ENCODE results near the gene PSME2. TPM values are rescaled to one million over a fixed set of nuclear protein-coding genes. Genes with fewer than 3 reads are reported as not detected.

The PSME2 gene
- total and polyA plus RNA-seq, 2 experiments from 2014 or later, result 38.3 to 164 TPM

GRCh38 chr14:24135584-24135833 lies 10.9 kb downstream of the PSME2 start:
- Histone ChIP-seq H3F3A (ENCODE audit: insufficient read depth) (no peaks in the 10 kb centered on the region; the same call in 1 of the 2 replicates), H3K4me1 (ENCODE audit: insufficient read depth) (peaks cover 12% of the 10 kb centered on the region; the same call in 1 of the 2 replicates), H3K79me2 (ENCODE audit: insufficient read depth) (peaks cover 41% of the 10 kb centered on the region), H3K36me3 (ENCODE audit: low read depth) (peaks cover 12% of the 10 kb centered on the region; the same call in 1 of the 2 replicates), H3K4me3 (peak overlapping the region; percentile 90), H3K27ac (no peak overlapping the region), H4K20me1 (ENCODE audit: insufficient read depth) (no peaks in the 10 kb centered on the region), H3K27me3 (replicated peaks; ENCODE audit: insufficient read depth) (no peaks in the 10 kb centered on the region), H3K9me2 (ENCODE audit: insufficient read depth) (no peaks in the 10 kb centered on the region), H3K4me2 (ENCODE audit: unreplicated experiment) (peak overlapping the region; percentile 80), H3K9ac (peak overlapping the region; percentile 93), H2AFZ (peak overlapping the region; percentile 95), H3K9me3 (ENCODE audit: low read depth) (no peaks in the 10 kb centered on the region)
- TF ChIP-seq EZH2phosphoT487 (IDR thresholded peaks at IDR 0.05; ENCODE audit: insufficient read depth, low read depth) (no peak), EZH2 (IDR thresholded peaks at IDR 0.05; ENCODE audit: insufficient read depth, poor library complexity, severe bottlenecking) (no peak)
- WGBS, 2 experiments (ENCODE audit: low coverage in 1 of 2, low lambda C conversion rate in 2 of 2, missing lambda C conversion rate in 2 of 2), result 1 to 2% methylated on average over 9 of the region's 9 CpGs
- no peak for DNase-seq
- in situ Hi-C loops (cut with MboI), result no loop called here

- Histone ChIP-seq H3K4me3 (no peak overlapping the region), H3F3A (ENCODE audit: insufficient read depth) (no peaks in the 10 kb centered on the region), H3K36me3 (ENCODE audit: low read depth) (peaks cover 8% of the 10 kb centered on the region; the same call in 1 of the 2 replicates), H3K9ac (no peak overlapping the region), H3K4me1 (ENCODE audit: insufficient read depth) (peaks cover 4% of the 10 kb centered on the region; the same call in 1 of the 2 replicates), H4K20me1 (ENCODE audit: insufficient read depth) (no peaks in the 10 kb centered on the region), H3K27ac (no peak overlapping the region), H3K9me3 (ENCODE audit: low read depth) (no peaks in the 10 kb centered on the region), H3K9me2 (ENCODE audit: insufficient read depth) (no peaks in the 10 kb centered on the region), H3K79me2 (ENCODE audit: insufficient read depth) (peaks cover 25% of the 10 kb centered on the region), H3K27me3 (replicated peaks; ENCODE audit: insufficient read depth) (no peaks in the 10 kb centered on the region), H2AFZ (no peak overlapping the region), H3K4me2 (ENCODE audit: unreplicated experiment) (no peak overlapping the region)
- in situ Hi-C loops (cut with MboI), result no loop called here
- no peak for DNase-seq
- WGBS, 2 experiments (ENCODE audit: low coverage in 1 of 2, low lambda C conversion rate in 2 of 2, missing lambda C conversion rate in 2 of 2), result 100% methylated on average over 1 of the region's 1 CpG
- TF ChIP-seq EZH2phosphoT487 (IDR thresholded peaks at IDR 0.05; ENCODE audit: insufficient read depth, low read depth), result no peak
- no peak for TF ChIP-seq EZH2 (IDR thresholded peaks at IDR 0.05; ENCODE audit: insufficient read depth, poor library complexity, severe bottlenecking)
These were observed 12.7 kb downstream of the PSME2 start for GRCh38 chr14:24133735-24134134.

GRCh38 chr14:24132976-24133375 lies 13.4 kb downstream of the PSME2 start:
- WGBS, 2 experiments (ENCODE audit: low coverage in 1 of 2, low lambda C conversion rate in 2 of 2, missing lambda C conversion rate in 2 of 2), result 93 to 98% methylated on average over 2 of the region's 2 CpGs
- TF ChIP-seq EZH2phosphoT487 (IDR thresholded peaks at IDR 0.05; ENCODE audit: insufficient read depth, low read depth) (no peak), EZH2 (IDR thresholded peaks at IDR 0.05; ENCODE audit: insufficient read depth, poor library complexity, severe bottlenecking) (no peak)
- H3K27me3 ChIP-seq (replicated peaks; ENCODE audit: insufficient read depth), result no peaks in the 10 kb centered on the region
- H2AFZ ChIP-seq, result no peak overlapping the region
- H3K4me2 ChIP-seq (ENCODE audit: unreplicated experiment), result no peak overlapping the region
- in situ Hi-C loops (cut with MboI), result no loop called here
- DNase-seq, result no peak
- no peaks in the 10 kb centered on the region for H3K9me3 ChIP-seq (ENCODE audit: low read depth)
- no peaks in the 10 kb centered on the region for H4K20me1 ChIP-seq (ENCODE audit: insufficient read depth)
- H3F3A ChIP-seq (ENCODE audit: insufficient read depth), result no peaks in the 10 kb centered on the region
- peaks cover 17% of the 10 kb centered on the region for H3K79me2 ChIP-seq (ENCODE audit: insufficient read depth)
- H3K9ac ChIP-seq, result no peak overlapping the region
- H3K27ac ChIP-seq, result no peak overlapping the region
- H3K4me1 ChIP-seq (ENCODE audit: insufficient read depth), result peaks cover 4% of the 10 kb centered on the region; the same call in 1 of the 2 replicates
- H3K4me3 ChIP-seq, result no peak overlapping the region
- H3K36me3 ChIP-seq (ENCODE audit: low read depth), result peaks cover under 1% of the 10 kb centered on the region; the same call in 1 of the 2 replicates
- H3K9me2 ChIP-seq (ENCODE audit: insufficient read depth), result no peaks in the 10 kb centered on the region

- in situ Hi-C loops (cut with MboI), result no loop called here
These were observed 14.2 kb downstream of the PSME2 start for GRCh38 chr14:24132061-24132685.

More at GRCh38 chr14:24132061-24132685, 14.2 kb downstream of the PSME2 start:
- no peak for DNase-seq
- Histone ChIP-seq H3K9ac (no peak overlapping the region), H3K9me2 (ENCODE audit: insufficient read depth) (no peaks in the 10 kb centered on the region), H3K27ac (no peak overlapping the region), H4K20me1 (ENCODE audit: insufficient read depth) (no peaks in the 10 kb centered on the region), H3K79me2 (ENCODE audit: insufficient read depth) (peaks cover 12% of the 10 kb centered on the region), H3K4me3 (no peak overlapping the region), H3K36me3 (ENCODE audit: low read depth) (no peaks in the 10 kb centered on the region), H3K9me3 (ENCODE audit: low read depth) (no peaks in the 10 kb centered on the region), H2AFZ (no peak overlapping the region), H3K4me2 (ENCODE audit: unreplicated experiment) (no peak overlapping the region), H3K27me3 (replicated peaks; ENCODE audit: insufficient read depth) (no peaks in the 10 kb centered on the region), H3K4me1 (ENCODE audit: insufficient read depth) (peaks cover 4% of the 10 kb centered on the region; the same call in 1 of the 2 replicates), H3F3A (ENCODE audit: insufficient read depth) (no peaks in the 10 kb centered on the region)
- TF ChIP-seq EZH2phosphoT487 (IDR thresholded peaks at IDR 0.05; ENCODE audit: insufficient read depth, low read depth) (no peak), EZH2 (IDR thresholded peaks at IDR 0.05; ENCODE audit: insufficient read depth, poor library complexity, severe bottlenecking) (no peak)
- WGBS, 2 experiments (ENCODE audit: low coverage in 1 of 2, low lambda C conversion rate in 2 of 2, missing lambda C conversion rate in 2 of 2), result 92 to 93% methylated on average over 24 of the region's 24 CpGs

Measured in GM23248 (cell line).